SJSA1 (cell line): ENCODE data around the gene SEL1L2. TPM values are rescaled to one million over a fixed set of nuclear protein-coding genes. Genes with fewer than 3 reads are reported as not detected.

Experiments
- DNase-seq, 2 experiments: peaks; one replicate each; pipeline ENCODE4 v3.0.0-alpha.2; 2015 to 2020; ENCODE audit warnings: low spot score in 2 of 2, low read depth in 1 of 2
- H3K27ac ChIP-seq: fragments of 250-450 bp; sonication (Bioruptor Pico); 2 replicates; pipeline ENCODE4 v1.5.1; 2020; ENCODE audit warnings: mild to moderate bottlenecking, moderate library complexity
- H3K27me3 ChIP-seq: fragments of 250-450 bp; sonication (Bioruptor Pico); replicated peaks from 2 replicates; pipeline ENCODE4 v1.5.1; 2020; ENCODE audit warnings: mild to moderate bottlenecking, moderate library complexity
- H3K36me3 ChIP-seq: fragments of 250-450 bp; sonication (Bioruptor Pico); 2 replicates; pipeline ENCODE4 v1.5.1; 2020; ENCODE audit warnings: mild to moderate bottlenecking
- H3K4me1 ChIP-seq: fragments of 250-450 bp; sonication (Bioruptor Pico); replicated peaks from 2 replicates; pipeline ENCODE4 v1.6.1; 2021; ENCODE audit warnings: mild to moderate bottlenecking
- H3K4me3 ChIP-seq: fragments of 250-450 bp; sonication (Bioruptor Pico); 2 replicates; pipeline ENCODE4 v1.5.1; 2020; ENCODE audit warnings: mild to moderate bottlenecking
- H3K9me3 ChIP-seq: fragments of 250-450 bp; sonication (Bioruptor Pico); replicated peaks from 2 replicates; pipeline ENCODE4 v1.5.1; 2020; ENCODE audit warnings: mild to moderate bottlenecking
- total RNA-seq: library from RNA; depleted of rRNA; stranded (reverse); fragments of >200 nt; shearing (Covaris generic); gene quantifications from 2 replicates; pipeline ENCODE4 v1.2.3, GENCODE V29; 2014; rRNA removed

SEL1L2 gene
- total RNA-seq, 1 experiment from 2014 or later: not detected

- Histone ChIP-seq H3K36me3 (peaks cover 87% of the 10 kb centered on the region), H3K4me1 (no peaks in the 10 kb centered on the region), H3K9me3 (no peaks in the 10 kb centered on the region), H3K27ac (no peak overlapping the region), H3K27me3 (no peaks in the 10 kb centered on the region), H3K4me3 (no peak overlapping the region)
- no peak for DNase-seq
These were observed 180.0 kb downstream of the SEL1L2 start for GRCh38 chr20:13810446-13810845.

- DNase-seq: no peak
- no peaks in the 10 kb centered on the region for H3K4me1 ChIP-seq
- H3K4me3 ChIP-seq: no peak overlapping the region
- no peak overlapping the region for H3K27ac ChIP-seq
- no peaks in the 10 kb centered on the region for H3K27me3 ChIP-seq
- no peaks in the 10 kb centered on the region for H3K9me3 ChIP-seq
- H3K36me3 ChIP-seq: peaks cover 86% of the 10 kb centered on the region
These were observed 180.6 kb downstream of the SEL1L2 start for GRCh38 chr20:13809855-13810254.

- Histone ChIP-seq H3K4me3 (no peak overlapping the region), H3K9me3 (no peaks in the 10 kb centered on the region), H3K4me1 (no peaks in the 10 kb centered on the region), H3K27ac (no peak overlapping the region), H3K36me3 (peaks cover 86% of the 10 kb centered on the region), H3K27me3 (no peaks in the 10 kb centered on the region)
- no peak for DNase-seq
These were observed 181.0 kb downstream of the SEL1L2 start for GRCh38 chr20:13809373-13809772.

- H3K4me1 ChIP-seq: no peaks in the 10 kb centered on the region
- H3K36me3 ChIP-seq: peaks cover 83% of the 10 kb centered on the region
- H3K4me3 ChIP-seq: no peak overlapping the region
- H3K9me3 ChIP-seq: no peaks in the 10 kb centered on the region
- no peak for DNase-seq
- H3K27ac ChIP-seq: no peak overlapping the region
- no peaks in the 10 kb centered on the region for H3K27me3 ChIP-seq
These were observed 189.7 kb downstream of the SEL1L2 start for GRCh38 chr20:13800728-13801134.

- peaks cover 85% of the 10 kb centered on the region for H3K36me3 ChIP-seq
- no peak for DNase-seq
- no peaks in the 10 kb centered on the region for H3K4me1 ChIP-seq
- no peak overlapping the region for H3K27ac ChIP-seq
- H3K4me3 ChIP-seq: no peak overlapping the region
- no peaks in the 10 kb centered on the region for H3K27me3 ChIP-seq
- no peaks in the 10 kb centered on the region for H3K9me3 ChIP-seq
These were observed 190.4 kb downstream of the SEL1L2 start for GRCh38 chr20:13799974-13800373.

Other genes with a start within 250 kb of the SEL1L2 start
- gene ESF1, start 205.7 kb downstream of the SEL1L2 start, total RNA-seq: 20.5 and 28.6 TPM in 2 replicates
- gene NDUFAF5, start 205.6 kb downstream of the SEL1L2 start, total RNA-seq: 40.0 and 65.0 TPM in 2 replicates
- gene MACROD2, start 4.9 kb upstream of the SEL1L2 start, total RNA-seq: not detected in 2 replicates